Activated CD4-positive, alpha-beta memory T cell treated with anti-CD3 and anti-CD28 coated beads, Interleukin-2, amount 10 ng/mL, durations not matched to agents 7 days and 5 days (primary cell): ENCODE measurements around the gene ELAVL1. TPM values are rescaled to one million over a fixed set of nuclear protein-coding genes. Genes with fewer than 3 reads are reported as not detected.
A peak's percentile ranks its signal among the peaks of the same experiment; 100 is the strongest.

ENCODE experiments used
- CTCF ChIA-PET: fragments of 350-600 bp; sonication (Branson Sonifier 250); formaldehyde crosslinking; loops from one replicate; lab custom pipeline; 2021; ENCODE audit warnings: antibody characterized with exemption, inconsistent platforms; lab: Charles Lee
- POLR2A ChIA-PET: fragments of 350-600 bp; sonication (Branson Sonifier 250); formaldehyde crosslinking; loops from one replicate; lab custom pipeline; 2021; ENCODE audit warnings: antibody characterized with exemption; lab: Charles Lee
- DNase-seq: peaks from one replicate; pipeline ENCODE4 v3.0.0-alpha.2; 2020
- H3K27ac Mint-ChIP-seq: one replicate; pipeline ENCODE4 v1.8.0; 2021; ENCODE audit warnings: mild to moderate bottlenecking, mixed read lengths
- H3K27me3 Mint-ChIP-seq: one replicate; pipeline ENCODE4 v1.8.0; 2021; ENCODE audit warnings: mixed read lengths
- H3K36me3 Mint-ChIP-seq: one replicate; pipeline ENCODE4 v1.8.0; 2021; ENCODE audit warnings: low read depth, mixed read lengths
- H3K4me1 Mint-ChIP-seq: one replicate; pipeline ENCODE4 v1.8.0; 2021; ENCODE audit warnings: mixed read lengths
- H3K4me3 Mint-ChIP-seq: one replicate; pipeline ENCODE4 v1.8.0; 2021; ENCODE audit warnings: mild to moderate bottlenecking, mixed read lengths
- H3K9me3 Mint-ChIP-seq: one replicate; pipeline ENCODE4 v1.8.0; 2021; ENCODE audit warnings: mixed read lengths
- total RNA-seq, 2 experiments: library from RNA; stranded (reverse); gene quantifications; one replicate each; pipeline ENCODE4 v1.2.3, GENCODE V29; 2021

ELAVL1 gene
- total RNA-seq, 2 experiments from 2014 or later, result 93.6 to 102 TPM

- H3K4me3 Mint-ChIP-seq, result peak overlapping the region; percentile 70
- no peaks in the 10 kb centered on the region for H3K9me3 Mint-ChIP-seq
- ChIA-PET CTCF (no interaction called here), POLR2A (no interaction called here)
- peak overlapping the region; percentile 40 for H3K27ac Mint-ChIP-seq
- no peaks in the 10 kb centered on the region for H3K27me3 Mint-ChIP-seq
- peak; percentile 81 for DNase-seq
- H3K4me1 Mint-ChIP-seq, result peaks cover 32% of the 10 kb centered on the region
- no peaks in the 10 kb centered on the region for H3K36me3 Mint-ChIP-seq
Observed at GRCh38 chr19:7925171-7925851, 80.1 kb downstream of the ELAVL1 start.

- Mint-ChIP-seq H3K4me1 (peaks cover 36% of the 10 kb centered on the region), H3K27ac (no peak overlapping the region), H3K36me3 (no peaks in the 10 kb centered on the region), H3K4me3 (no peak overlapping the region), H3K9me3 (no peaks in the 10 kb centered on the region), H3K27me3 (peaks cover under 1% of the 10 kb centered on the region)
- DNase-seq, result no peak
- ChIA-PET CTCF (interaction anchor here (1.1 kb wide), 1 partner anchor 55 kb away, joined by 4 read pairs; no protein-coding TSS in a partner anchor), POLR2A (no interaction called here)
Observed at GRCh38 chr19:7924651-7925170, 80.7 kb downstream of the ELAVL1 start.

GRCh38 chr19:7924241-7924640, 81.2 kb downstream of the ELAVL1 start:
- no peaks in the 10 kb centered on the region for H3K36me3 Mint-ChIP-seq
- ChIA-PET CTCF (interaction anchor here (1.1 kb wide), 1 partner anchor 55 kb away, joined by 4 read pairs; no protein-coding TSS in a partner anchor), POLR2A (no interaction called here)
- no peak for DNase-seq
- H3K4me3 Mint-ChIP-seq, result peak overlapping the region; percentile 39
- H3K27me3 Mint-ChIP-seq, result peaks cover 4% of the 10 kb centered on the region
- H3K27ac Mint-ChIP-seq, result no peak overlapping the region
- H3K9me3 Mint-ChIP-seq, result no peaks in the 10 kb centered on the region
- peaks cover 39% of the 10 kb centered on the region for H3K4me1 Mint-ChIP-seq

- Mint-ChIP-seq H3K9me3 (no peaks in the 10 kb centered on the region), H3K36me3 (no peaks in the 10 kb centered on the region), H3K4me3 (no peak overlapping the region), H3K27me3 (peaks cover 8% of the 10 kb centered on the region), H3K27ac (no peak overlapping the region), H3K4me1 (peaks cover 37% of the 10 kb centered on the region)
- ChIA-PET CTCF (interaction anchor here (1.1 kb wide), 1 partner anchor 54 kb away, joined by 4 read pairs; no protein-coding TSS in a partner anchor), POLR2A (no interaction called here)
- no peak for DNase-seq
Observed at GRCh38 chr19:7923295-7924191, 81.9 kb downstream of the ELAVL1 start.

- Mint-ChIP-seq H3K9me3 (no peaks in the 10 kb centered on the region), H3K27ac (no peak overlapping the region), H3K4me1 (peaks cover 39% of the 10 kb centered on the region), H3K4me3 (no peak overlapping the region), H3K36me3 (no peaks in the 10 kb centered on the region), H3K27me3 (peaks cover 15% of the 10 kb centered on the region)
- ChIA-PET CTCF (interaction anchor here (3.3 kb wide), 1 partner anchor 19 kb away, joined by 23 read pairs; the partner anchor contains the start of gene MAP2K7), POLR2A (no interaction called here)
- no peak for DNase-seq
Observed at GRCh38 chr19:7922836-7923195, 82.6 kb downstream of the ELAVL1 start.

GRCh38 chr19:7921967-7922835, 83.2 kb downstream of the ELAVL1 start:
- Mint-ChIP-seq H3K36me3 (no peaks in the 10 kb centered on the region), H3K27ac (no peak overlapping the region), H3K4me3 (peak overlapping the region; percentile 8), H3K4me1 (peaks cover 40% of the 10 kb centered on the region), H3K27me3 (peaks cover 15% of the 10 kb centered on the region), H3K9me3 (no peaks in the 10 kb centered on the region)
- CTCF ChIA-PET, result interaction anchor here (3.3 kb wide), 1 partner anchor 18 kb away, joined by 23 read pairs; the partner anchor contains the start of gene MAP2K7
- DNase-seq, result no peak
- POLR2A ChIA-PET, result interaction anchor here (3.2 to 3.3 kb wide), 2 partner anchors 13 to 22 kb away, joined by 17 to 26 read pairs; partner anchors contain the start of gene TIMM44

- Mint-ChIP-seq H3K27ac (peak overlapping the region; percentile 80), H3K36me3 (no peaks in the 10 kb centered on the region), H3K9me3 (no peaks in the 10 kb centered on the region), H3K4me3 (peak overlapping the region; percentile 82), H3K4me1 (peaks cover 42% of the 10 kb centered on the region), H3K27me3 (peaks cover 18% of the 10 kb centered on the region)
- DNase-seq, result no peak
- ChIA-PET CTCF (interaction anchor here (1.4 to 3.3 kb wide), 6 partner anchors 8 to 353 kb away, joined by 5 to 26 read pairs (median 21); partner anchors contain the start of genes MAP2K7, TIMM44 and TRAPPC5), POLR2A (interaction anchor here (1.3 to 3.3 kb wide), 7 partner anchors 8 to 59 kb away, joined by 3 to 26 read pairs (median 8); partner anchors contain the start of genes MAP2K7 and TIMM44)
Observed at GRCh38 chr19:7921302-7921966, 84.0 kb downstream of the ELAVL1 start.

- Mint-ChIP-seq H3K9me3 (no peaks in the 10 kb centered on the region), H3K4me1 (peaks cover 41% of the 10 kb centered on the region), H3K27ac (peak overlapping the region; percentile 81), H3K36me3 (no peaks in the 10 kb centered on the region), H3K4me3 (peak overlapping the region; percentile 82), H3K27me3 (peaks cover 22% of the 10 kb centered on the region)
- DNase-seq, result peak; percentile 100
- CTCF ChIA-PET, result interaction anchor here (1.0 to 3.3 kb wide), 7 partner anchors 9 to 352 kb away, joined by 3 to 26 read pairs (median 19); partner anchors contain the start of genes MAP2K7, TIMM44 and TRAPPC5
- POLR2A ChIA-PET, result interaction anchor here (0.8 to 3.3 kb wide), 12 partner anchors 9 to 822 kb away, joined by 3 to 26 read pairs (median 4); partner anchors contain the start of genes ELAVL1, MAP2K7, PET100 and TIMM44
Observed at GRCh38 chr19:7920519-7921301, 84.7 kb downstream of the ELAVL1 start.

- peak; percentile 98 for DNase-seq
- POLR2A ChIA-PET, result interaction anchor here (0.8 to 3.3 kb wide), 11 partner anchors 8 to 821 kb away, joined by 3 to 26 read pairs (median 5); partner anchors contain the start of genes ELAVL1, MAP2K7, PET100 and TIMM44
- Mint-ChIP-seq H3K36me3 (no peaks in the 10 kb centered on the region), H3K27me3 (peaks cover 27% of the 10 kb centered on the region), H3K4me1 (peaks cover 43% of the 10 kb centered on the region), H3K4me3 (peak within 1 kb of the TSS; percentile 82), H3K9me3 (no peaks in the 10 kb centered on the region), H3K27ac (peak within 1 kb of the TSS; percentile 81)
- CTCF ChIA-PET, result interaction anchor here (0.5 to 3.3 kb wide), 9 partner anchors 10 to 352 kb away, joined by 3 to 26 read pairs (median 8); partner anchors contain the start of genes MAP2K7, PET100, TIMM44 and TRAPPC5
Observed at GRCh38 chr19:7919610-7920518, 85.6 kb downstream of the ELAVL1 start, which contains the start of gene SNAPC2. Gene SNAPC2, plus strand, starts transcription at chr19:7920338. Its CDS starts 29 bp downstream, at chr19:7920367.
